ENCODE measurements around the gene CHEK1.
"Not testable (repeated sequence)": the region's sequence is repeated elsewhere in the genome, so short reads cannot be mapped to it uniquely, and the experiment has no call there.

CHEK1 gene

GRCh38 chr11:125701858-125702621 is 77.1 kb downstream of the CHEK1 start:
- no peak for DNase-seq

GRCh38 chr11:125704686-125705085 is 79.7 kb downstream of the CHEK1 start:
- DNase-seq = not testable (repeated sequence)

- no peak for DNase-seq
Measured at GRCh38 chr11:125720781-125721180, 95.8 kb downstream of the CHEK1 start.

GRCh38 chr11:125724125-125724524 is 99.2 kb downstream of the CHEK1 start:
- peak; percentile 25 for DNase-seq

Measured in hematopoietic multipotent progenitor cell treated with erythropoietin and hydrocortisone succinate and interleukin-3 and kit ligand, for 4 days (in vitro differentiated cells).